Activated T-cell treated with anti-CD3 and anti-CD28 coated beads, Interleukin-2, amount 50 U/mL, for 48 hours (primary cell): ENCODE measurements around the gene TGFA.

Experiments used
- DNase-seq, 2 experiments: peaks; one replicate each; pipeline ENCODE4 v3.0.0-alpha.2; 2020

TGFA gene

GRCh38 chr2:70461414-70461813 is 92.2 kb downstream of the TGFA start:
- no peak for DNase-seq

DNA sequence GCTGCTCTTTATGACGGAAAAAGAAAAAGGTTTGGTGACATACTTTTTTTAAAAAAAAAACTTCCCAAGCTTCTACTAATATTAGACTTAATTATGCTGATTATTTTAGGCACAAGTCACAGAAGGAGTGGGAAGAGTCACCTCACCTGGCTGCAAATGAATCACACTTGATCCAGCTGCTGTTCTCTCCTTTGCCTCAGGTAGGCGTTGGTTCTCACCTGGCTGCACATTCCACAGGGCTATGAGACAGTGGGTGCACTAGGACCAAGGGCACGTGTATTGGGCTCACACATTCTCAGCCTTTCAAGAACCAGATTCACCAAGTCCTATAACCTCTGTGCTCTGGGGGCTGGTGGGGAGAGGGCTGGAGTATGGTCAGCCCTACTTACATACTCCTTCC is 93.3 kb downstream of the TGFA start:
- DNase-seq = no peak

DNA sequence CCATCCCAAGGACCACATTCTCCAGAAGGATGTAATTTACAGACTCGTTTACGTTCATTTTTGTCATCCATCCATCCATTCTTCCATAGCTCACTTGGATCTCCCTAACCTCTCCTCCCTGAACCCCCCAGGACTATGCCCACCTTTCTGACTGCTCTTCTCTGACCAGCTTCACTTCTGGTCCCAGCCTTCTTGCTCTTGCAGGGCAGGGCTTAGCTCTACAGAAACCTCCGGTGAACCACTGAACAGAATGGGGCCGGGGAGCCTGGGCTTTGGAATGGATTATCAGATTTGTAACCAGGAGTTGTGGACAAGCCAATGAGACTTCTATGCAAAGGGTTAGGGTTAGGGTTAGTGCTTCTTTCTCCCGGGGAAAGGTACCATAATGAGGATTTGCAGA is 95.0 kb downstream of the TGFA start:
- DNase-seq = no peak

- DNase-seq = no peak
Observed at GRCh38 chr2:70456585-70457495, 96.8 kb downstream of the TGFA start.

GRCh38 chr2:70454936-70455544 is 98.6 kb downstream of the TGFA start:
- DNase-seq = no peak

- no peak for DNase-seq
Observed at GRCh38 chr2:70450641-70451250, 102.9 kb downstream of the TGFA start.

DNA sequence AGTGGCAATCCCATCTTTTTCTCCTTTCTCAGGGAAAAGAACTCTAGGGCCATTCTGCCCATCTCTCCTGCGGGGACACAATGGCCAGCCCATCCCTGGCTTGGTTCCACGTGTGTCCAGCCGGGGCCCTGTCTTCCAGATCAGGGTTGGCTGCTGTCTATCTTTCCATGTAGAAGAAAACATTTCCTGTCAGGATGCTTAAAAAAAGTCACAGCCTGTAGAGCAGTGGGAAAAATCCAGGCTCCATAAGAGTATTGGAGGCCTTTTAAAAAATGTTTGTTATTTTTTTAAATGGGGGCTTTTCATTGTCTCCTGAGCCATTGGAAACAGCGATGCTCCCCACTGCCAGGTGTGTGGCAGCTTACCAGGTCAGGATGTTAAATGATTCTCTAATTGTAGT is 105.6 kb downstream of the TGFA start:
- no peak for DNase-seq

- no peak for DNase-seq
Observed at GRCh38 chr2:70443726-70444125, 109.9 kb downstream of the TGFA start.

DNA sequence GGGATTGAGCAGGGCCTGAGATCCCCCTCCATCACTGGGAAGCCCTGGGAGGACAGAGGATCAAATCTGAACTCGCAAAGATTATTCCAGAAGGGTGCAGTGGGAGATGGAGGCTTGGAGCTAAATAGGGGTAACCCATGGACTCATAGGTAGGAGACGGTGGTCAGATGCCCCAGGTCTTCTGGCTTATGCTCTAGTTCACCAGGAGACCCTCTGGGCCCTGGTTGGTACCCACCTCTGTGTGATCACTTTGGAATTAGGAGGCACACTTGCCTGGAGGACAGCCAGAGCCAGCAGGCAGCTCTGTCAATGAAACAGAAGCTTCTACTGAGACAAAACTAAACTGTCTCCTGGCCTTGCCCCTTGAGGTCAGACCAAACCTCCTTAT is 110.6 kb downstream of the TGFA start:
- no peak for DNase-seq

DNA sequence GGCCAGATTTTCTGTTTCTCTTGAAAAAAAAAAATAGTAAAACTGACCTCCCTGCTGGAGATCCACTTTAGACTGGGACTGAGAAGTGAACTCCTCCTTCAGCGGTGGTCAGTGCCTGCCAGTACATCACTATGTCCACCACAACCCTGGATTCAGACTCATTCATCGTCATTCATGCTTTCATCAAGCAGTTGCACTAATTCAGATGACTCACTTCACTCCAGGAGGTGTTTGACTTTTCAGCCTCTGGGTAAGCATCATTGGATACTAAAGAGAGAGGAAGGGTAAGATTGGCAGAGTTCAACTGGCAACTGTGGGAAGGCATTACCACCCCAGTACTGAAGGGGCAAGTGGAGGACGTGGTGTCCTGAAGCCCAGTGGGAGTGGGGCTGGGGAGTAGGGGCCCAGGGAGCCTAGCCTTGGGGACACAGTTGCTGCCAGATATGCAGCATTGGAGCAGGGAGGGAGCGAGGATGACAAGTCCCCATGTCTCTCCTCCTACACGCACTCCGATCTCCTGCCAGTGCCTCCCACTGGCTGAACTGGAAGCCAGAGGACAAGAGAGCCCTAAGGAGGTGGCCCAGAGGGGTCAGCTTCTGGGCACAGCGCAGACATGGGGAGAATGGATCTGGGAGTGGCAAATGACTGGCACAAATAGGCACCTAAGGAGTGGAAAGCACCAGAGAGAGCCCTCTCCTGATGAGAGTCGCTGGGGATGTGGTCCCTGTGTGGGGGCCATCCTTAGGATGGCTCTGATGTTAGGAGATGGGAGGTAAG is 111.1 kb downstream of the TGFA start:
- no peak for DNase-seq

GRCh38 chr2:70440621-70441020 is 113.0 kb downstream of the TGFA start:
- no peak for DNase-seq

- no peak for DNase-seq
Observed at GRCh38 chr2:70435138-70435537, 118.5 kb downstream of the TGFA start.

- no peak for DNase-seq
Observed at GRCh38 chr2:70433315-70433714, 120.3 kb downstream of the TGFA start.

- DNase-seq = no peak
Observed at GRCh38 chr2:70431716-70432347, 121.8 kb downstream of the TGFA start.

GRCh38 chr2:70426341-70426740 is 127.3 kb downstream of the TGFA start:
- no peak for DNase-seq

DNA sequence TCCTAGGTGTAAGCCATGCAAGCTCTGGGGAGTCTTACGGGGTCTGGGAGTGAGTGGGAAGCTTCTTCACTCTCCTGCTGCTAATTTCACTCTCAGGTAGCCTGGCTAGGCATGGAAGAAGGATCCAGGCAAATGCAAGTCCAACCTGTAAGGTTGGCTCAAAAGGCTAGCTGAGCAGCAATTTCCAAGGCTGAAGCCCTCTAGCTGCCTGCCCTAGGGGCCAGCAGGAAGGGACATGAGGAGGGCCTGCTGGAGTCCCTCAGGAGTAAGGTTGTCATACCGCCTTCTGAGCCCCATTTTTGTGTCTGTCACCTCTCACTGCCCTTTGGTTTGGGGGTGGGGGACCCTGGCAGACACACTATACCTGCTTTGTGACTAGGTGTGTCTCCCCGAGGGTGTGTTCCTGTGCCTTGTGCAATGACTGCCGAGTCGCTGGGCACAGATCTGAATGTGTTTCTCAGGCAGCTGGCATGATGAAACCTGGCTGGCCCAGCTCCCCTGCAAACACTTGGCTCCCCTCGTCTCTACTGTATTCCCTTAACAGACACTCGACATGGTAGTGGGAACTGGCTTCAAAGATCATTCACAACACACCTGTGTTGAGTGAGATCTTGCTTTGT is 127.8 kb downstream of the TGFA start:
- DNase-seq = no peak

GRCh38 chr2:70420740-70421139 is 132.9 kb downstream of the TGFA start:
- no peak for DNase-seq

DNA sequence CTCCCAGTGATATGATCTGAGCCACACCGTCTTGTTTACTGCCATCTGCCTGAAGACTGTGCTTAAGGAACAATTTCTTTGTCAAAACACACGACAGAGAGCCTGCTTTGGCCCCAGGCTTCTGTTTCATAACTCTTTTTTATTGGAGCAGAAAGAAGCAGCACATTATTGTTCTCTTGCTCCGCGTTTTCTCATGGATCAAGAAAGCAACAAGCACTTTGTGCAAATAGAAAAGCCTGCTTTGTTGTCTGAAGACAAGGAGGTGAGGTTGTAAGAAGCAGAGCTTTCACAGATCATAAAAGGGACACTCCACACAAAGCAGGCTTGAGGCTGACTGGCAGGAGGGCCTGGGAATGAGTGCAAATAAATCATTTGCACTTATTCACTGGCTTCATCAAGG is 133.5 kb downstream of the TGFA start:
- no peak for DNase-seq

GRCh38 chr2:70418514-70418913 is 135.1 kb downstream of the TGFA start:
- DNase-seq = no peak

DNA sequence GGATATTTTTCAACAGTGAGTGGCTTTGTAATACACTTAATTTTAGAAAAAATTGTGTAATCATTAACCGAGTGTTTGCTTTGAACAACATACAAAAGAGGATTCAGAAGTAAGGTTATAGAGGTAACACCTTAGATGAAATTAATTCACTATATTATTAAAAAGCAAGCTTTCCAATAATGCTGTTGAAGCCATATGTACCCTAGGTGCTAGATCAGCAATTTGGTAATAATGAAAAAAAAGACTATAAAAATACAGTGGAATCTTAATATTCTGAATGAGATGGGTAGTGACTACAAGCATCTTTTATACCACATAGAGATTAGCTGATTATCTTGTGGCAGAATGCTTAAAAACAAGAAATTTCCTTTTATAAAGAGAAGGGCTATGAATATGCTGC is 136.6 kb downstream of the TGFA start:
- DNase-seq = no peak

DNA sequence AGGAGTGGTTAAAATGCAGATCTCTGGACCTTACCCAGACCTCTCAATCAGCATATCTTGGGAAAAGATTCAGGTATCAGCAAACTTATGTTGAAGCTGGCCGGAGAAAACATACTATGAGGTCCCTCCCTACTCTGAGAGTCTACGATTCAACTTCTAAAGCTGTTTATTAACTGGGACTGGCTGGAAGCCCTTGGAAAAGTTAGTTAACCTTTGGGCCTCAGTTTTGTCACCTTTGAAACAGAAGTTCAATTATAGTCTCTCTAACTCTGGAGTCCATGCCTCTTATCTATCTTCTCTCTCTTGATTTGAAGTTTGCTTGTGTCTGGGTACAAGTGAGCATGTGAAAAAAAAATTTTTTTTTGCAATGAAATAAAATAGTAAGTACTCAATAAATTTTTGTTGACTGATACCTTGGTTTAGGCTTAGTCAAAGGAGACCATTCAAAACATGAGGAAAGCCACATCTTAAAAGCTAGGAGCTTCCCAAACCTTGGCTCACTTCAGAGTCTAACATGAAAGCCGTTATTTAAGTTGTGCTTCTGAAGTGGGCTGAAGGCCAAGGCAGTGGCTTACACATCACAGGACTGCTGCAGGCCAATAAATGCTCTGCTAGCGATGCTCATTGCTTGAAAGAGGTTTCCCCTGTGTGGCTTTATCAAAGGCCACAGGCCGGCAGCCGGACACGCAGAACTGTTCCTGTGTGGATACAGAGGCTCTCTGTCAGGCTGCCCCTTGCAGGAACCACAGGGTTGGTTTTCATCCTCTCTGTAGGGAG is 141.1 kb downstream of the TGFA start:
- no peak for DNase-seq
